WTC11 (cell line): ENCODE measurements around the gene JADE2. TPM values are rescaled to one million over a fixed set of nuclear protein-coding genes. Genes with fewer than 3 reads are reported as not detected.
A peak's percentile ranks its signal among the peaks of the same experiment; 100 is the strongest.

ENCODE experiments used
- ATAC-seq: fragments of 200-7000 bp; cut with Tn5 transposase; 2 replicates; pipeline ENCODE4 v1.10.0; 2021; ENCODE audit warnings: mild to moderate bottlenecking, moderate library complexity
- CTCF ChIA-PET: fragments of 300-600 bp; sonication (Branson Sonifier 250); formaldehyde crosslinking; loops from one replicate; lab custom pipeline; 2021; ENCODE audit warnings: antibody characterized with exemption; lab: Charles Lee
- POLR2A ChIA-PET: fragments of 350-600 bp; sonication (Branson Sonifier 250); formaldehyde crosslinking; loops from one replicate; lab custom pipeline; 2021; ENCODE audit warnings: antibody characterized with exemption; lab: Charles Lee
- DNase-seq: peaks from one replicate; pipeline ENCODE4 v3.0.0; 2021; ENCODE audit warnings: low spot score
- H3K27ac Mint-ChIP-seq: 2 replicates; pipeline ENCODE4 v1.8.0; 2021; ENCODE audit warnings: mixed read lengths
- H3K27me3 Mint-ChIP-seq: 2 replicates; pipeline ENCODE4 v1.8.0; 2021; ENCODE audit warnings: low read depth, mild to moderate bottlenecking, moderate library complexity, mixed read lengths
- H3K36me3 Mint-ChIP-seq: 2 replicates; pipeline ENCODE4 v1.8.0; 2021; ENCODE audit warnings: mixed read lengths
- H3K4me1 Mint-ChIP-seq: 2 replicates; pipeline ENCODE4 v1.8.0; 2022; ENCODE audit warnings: mixed read lengths
- H3K4me3 Mint-ChIP-seq: 2 replicates; pipeline ENCODE4 v1.8.0; 2021; ENCODE audit warnings: mild to moderate bottlenecking, moderate library complexity, mixed read lengths
- H3K9me3 Mint-ChIP-seq: 2 replicates; pipeline ENCODE4 v1.8.0; 2021; ENCODE audit warnings: mixed read lengths
- CREB1 ChIP-seq: sonication (generic); formaldehyde crosslinking; IDR thresholded peaks from 2 replicates; pipeline ENCODE4 v1.8.0; 2023; ENCODE audit warnings: mild to moderate bottlenecking, missing genetic modification reagents
- FOXP1 ChIP-seq: sonication (generic); formaldehyde crosslinking; IDR thresholded peaks from 2 replicates; pipeline ENCODE4 v1.8.0; 2022; ENCODE audit warnings: missing genetic modification reagents, mild to moderate bottlenecking, moderate library complexity, borderline replicate concordance
- HMGA2 ChIP-seq: fragments of 250-450 bp; sonication (Bioruptor Pico); IDR thresholded peaks from 2 replicates; pipeline ENCODE4 v1.4.0; 2021; ENCODE audit warnings: mild to moderate bottlenecking, moderate library complexity
- KAT7 ChIP-seq: sonication (generic); formaldehyde crosslinking; IDR thresholded peaks from 2 replicates; pipeline ENCODE4 v1.8.1; 2023; ENCODE audit warnings: missing genetic modification reagents, mild to moderate bottlenecking, borderline replicate concordance
- PRRX2 ChIP-seq: fragments of 250-450 bp; sonication (Bioruptor Pico); IDR thresholded peaks from 2 replicates; pipeline ENCODE4 v1.8.0; 2021; ENCODE audit warnings: mild to moderate bottlenecking
- SMAD3 ChIP-seq: sonication (generic); formaldehyde crosslinking; IDR thresholded peaks from 2 replicates; pipeline ENCODE4 v1.8.0; 2022; ENCODE audit warnings: missing genetic modification reagents, mild to moderate bottlenecking, borderline replicate concordance
- SMAD4 ChIP-seq: sonication (generic); formaldehyde crosslinking; IDR thresholded peaks from 2 replicates; pipeline ENCODE4 v1.8.0; 2022; ENCODE audit warnings: mild to moderate bottlenecking, missing genetic modification reagents
- ZNF396 ChIP-seq: fragments of 250-450 bp; sonication (Bioruptor Pico); IDR thresholded peaks from 2 replicates; pipeline ENCODE4 v1.8.0; 2021; ENCODE audit warnings: mild to moderate bottlenecking, moderate library complexity, borderline replicate concordance
- total RNA-seq: library from RNA; stranded (reverse); gene quantifications from 3 replicates; pipeline ENCODE4 v1.2.3, GENCODE V29; 2021
- TF ChIP-seq, protein P1 (sequence below): sonication (generic); formaldehyde crosslinking; conservative IDR thresholded peaks from 2 replicates; pipeline ENCODE4 v1.8.1; 2023; ENCODE audit warnings: mild to moderate bottlenecking, low read depth, missing genetic modification reagents, moderate library complexity
- TF ChIP-seq, protein P2 (sequence below): sonication (generic); formaldehyde crosslinking; IDR thresholded peaks from 2 replicates; pipeline ENCODE4 v1.8.0; 2022; ENCODE audit warnings: mild to moderate bottlenecking, missing genetic modification reagents
- TF ChIP-seq, protein P3 (sequence below): sonication (generic); formaldehyde crosslinking; conservative IDR thresholded peaks from 2 replicates; pipeline ENCODE4 v1.8.1; 2022; ENCODE audit warnings: mild to moderate bottlenecking, missing genetic modification reagents
- TF ChIP-seq, protein P4 (sequence below): sonication (generic); formaldehyde crosslinking; IDR thresholded peaks from 2 replicates; pipeline ENCODE4 v1.8.1; 2022; ENCODE audit warnings: low read depth, missing genetic modification reagents, borderline replicate concordance
- TF ChIP-seq, protein P5 (sequence below): sonication (generic); formaldehyde crosslinking; IDR thresholded peaks from 2 replicates; pipeline ENCODE4 v1.8.0; 2022; ENCODE audit warnings: mild to moderate bottlenecking, missing genetic modification reagents
- TF ChIP-seq, protein P6 (sequence below): sonication (generic); formaldehyde crosslinking; IDR thresholded peaks from 2 replicates; pipeline ENCODE4 v1.8.1; 2023; ENCODE audit warnings: mild to moderate bottlenecking, missing genetic modification reagents, moderate library complexity
- TF ChIP-seq, protein P7 (sequence below): sonication (generic); formaldehyde crosslinking; IDR thresholded peaks from 2 replicates; pipeline ENCODE4 v1.8.0; 2022; ENCODE audit warnings: mild to moderate bottlenecking, missing genetic modification reagents
- TF ChIP-seq, protein P8 (sequence below): sonication (generic); formaldehyde crosslinking; IDR thresholded peaks from 2 replicates; pipeline ENCODE4 v1.8.1; 2023; ENCODE audit warnings: mild to moderate bottlenecking, missing genetic modification reagents

The JADE2 gene
- total RNA-seq, 1 experiment from 2014 or later = 40.8 TPM

DNA sequence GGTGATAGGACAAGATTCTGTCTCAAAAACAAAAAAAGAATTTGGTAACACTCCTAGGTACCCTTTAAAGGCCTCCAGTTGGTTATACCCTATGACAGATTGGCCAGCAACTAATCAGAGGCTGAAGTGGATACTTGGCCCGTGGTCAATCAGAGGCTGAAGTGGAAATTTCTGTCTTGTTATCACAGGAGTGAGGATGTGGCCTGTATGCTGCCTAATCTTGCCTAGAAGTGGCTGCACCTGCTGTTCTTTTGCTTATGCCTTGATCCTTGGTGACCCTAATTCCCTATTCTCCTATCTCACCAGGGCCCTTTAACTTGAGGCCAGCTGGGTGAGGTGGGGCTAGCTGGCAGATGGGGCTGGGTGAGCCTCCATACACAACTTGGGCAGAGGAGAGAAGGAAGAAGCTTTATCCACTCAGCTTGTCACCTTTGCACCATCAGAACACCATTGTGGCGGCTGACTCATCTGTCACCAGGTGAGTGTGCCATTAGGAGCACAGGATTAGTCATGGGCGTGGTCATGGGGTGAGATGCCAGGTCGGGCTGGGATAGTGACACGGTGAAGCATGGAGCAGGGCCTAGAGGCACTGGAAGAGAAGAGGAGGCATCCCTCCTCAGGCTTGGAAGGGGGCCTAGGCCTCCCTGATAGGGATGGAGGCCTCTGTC lies 65.7 kb downstream of the JADE2 start:
- Mint-ChIP-seq H3K4me3 (no peak overlapping the region), H3K27ac (no peak overlapping the region), H3K27me3 (no peaks in the 10 kb centered on the region), H3K4me1 (peaks cover 44% of the 10 kb centered on the region), H3K36me3 (no peaks in the 10 kb centered on the region), H3K9me3 (no peaks in the 10 kb centered on the region)
- DNase-seq = no peak
- CTCF ChIA-PET = interaction anchor here (1.0 kb wide), 1 partner anchor 7 kb away, joined by 3 read pairs; no protein-coding TSS in a partner anchor
- POLR2A ChIA-PET = interaction anchor here (1.6 kb wide), 1 partner anchor 219 kb away, joined by 6 read pairs; no protein-coding TSS in a partner anchor
- no peak for TF ChIP-seq SMAD3 (CRISPR knock-in tag)
- TF ChIP-seq, protein P1, sequence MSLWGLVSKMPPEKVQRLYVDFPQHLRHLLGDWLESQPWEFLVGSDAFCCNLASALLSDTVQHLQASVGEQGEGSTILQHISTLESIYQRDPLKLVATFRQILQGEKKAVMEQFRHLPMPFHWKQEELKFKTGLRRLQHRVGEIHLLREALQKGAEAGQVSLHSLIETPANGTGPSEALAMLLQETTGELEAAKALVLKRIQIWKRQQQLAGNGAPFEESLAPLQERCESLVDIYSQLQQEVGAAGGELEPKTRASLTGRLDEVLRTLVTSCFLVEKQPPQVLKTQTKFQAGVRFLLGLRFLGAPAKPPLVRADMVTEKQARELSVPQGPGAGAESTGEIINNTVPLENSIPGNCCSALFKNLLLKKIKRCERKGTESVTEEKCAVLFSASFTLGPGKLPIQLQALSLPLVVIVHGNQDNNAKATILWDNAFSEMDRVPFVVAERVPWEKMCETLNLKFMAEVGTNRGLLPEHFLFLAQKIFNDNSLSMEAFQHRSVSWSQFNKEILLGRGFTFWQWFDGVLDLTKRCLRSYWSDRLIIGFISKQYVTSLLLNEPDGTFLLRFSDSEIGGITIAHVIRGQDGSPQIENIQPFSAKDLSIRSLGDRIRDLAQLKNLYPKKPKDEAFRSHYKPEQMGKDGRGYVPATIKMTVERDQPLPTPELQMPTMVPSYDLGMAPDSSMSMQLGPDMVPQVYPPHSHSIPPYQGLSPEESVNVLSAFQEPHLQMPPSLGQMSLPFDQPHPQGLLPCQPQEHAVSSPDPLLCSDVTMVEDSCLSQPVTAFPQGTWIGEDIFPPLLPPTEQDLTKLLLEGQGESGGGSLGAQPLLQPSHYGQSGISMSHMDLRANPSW = no peak
- TF ChIP-seq, protein P2, sequence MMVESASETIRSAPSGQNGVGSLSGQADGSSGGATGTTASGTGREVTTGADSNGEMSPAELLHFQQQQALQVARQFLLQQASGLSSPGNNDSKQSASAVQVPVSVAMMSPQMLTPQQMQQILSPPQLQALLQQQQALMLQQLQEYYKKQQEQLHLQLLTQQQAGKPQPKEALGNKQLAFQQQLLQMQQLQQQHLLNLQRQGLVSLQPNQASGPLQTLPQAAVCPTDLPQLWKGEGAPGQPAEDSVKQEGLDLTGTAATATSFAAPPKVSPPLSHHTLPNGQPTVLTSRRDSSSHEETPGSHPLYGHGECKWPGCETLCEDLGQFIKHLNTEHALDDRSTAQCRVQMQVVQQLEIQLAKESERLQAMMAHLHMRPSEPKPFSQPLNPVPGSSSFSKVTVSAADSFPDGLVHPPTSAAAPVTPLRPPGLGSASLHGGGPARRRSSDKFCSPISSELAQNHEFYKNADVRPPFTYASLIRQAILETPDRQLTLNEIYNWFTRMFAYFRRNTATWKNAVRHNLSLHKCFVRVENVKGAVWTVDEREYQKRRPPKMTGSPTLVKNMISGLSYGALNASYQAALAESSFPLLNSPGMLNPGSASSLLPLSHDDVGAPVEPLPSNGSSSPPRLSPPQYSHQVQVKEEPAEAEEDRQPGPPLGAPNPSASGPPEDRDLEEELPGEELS = no peak
- TF ChIP-seq PRRX2 (CRISPR knock-in tag) = no peak
- no peak for TF ChIP-seq ZNF396 (CRISPR knock-in tag)
- no peak for TF ChIP-seq HMGA2 (CRISPR knock-in tag)
- TF ChIP-seq, protein P3, sequence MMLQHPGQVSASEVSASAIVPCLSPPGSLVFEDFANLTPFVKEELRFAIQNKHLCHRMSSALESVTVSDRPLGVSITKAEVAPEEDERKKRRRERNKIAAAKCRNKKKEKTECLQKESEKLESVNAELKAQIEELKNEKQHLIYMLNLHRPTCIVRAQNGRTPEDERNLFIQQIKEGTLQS = no peak
- TF ChIP-seq, protein P4, sequence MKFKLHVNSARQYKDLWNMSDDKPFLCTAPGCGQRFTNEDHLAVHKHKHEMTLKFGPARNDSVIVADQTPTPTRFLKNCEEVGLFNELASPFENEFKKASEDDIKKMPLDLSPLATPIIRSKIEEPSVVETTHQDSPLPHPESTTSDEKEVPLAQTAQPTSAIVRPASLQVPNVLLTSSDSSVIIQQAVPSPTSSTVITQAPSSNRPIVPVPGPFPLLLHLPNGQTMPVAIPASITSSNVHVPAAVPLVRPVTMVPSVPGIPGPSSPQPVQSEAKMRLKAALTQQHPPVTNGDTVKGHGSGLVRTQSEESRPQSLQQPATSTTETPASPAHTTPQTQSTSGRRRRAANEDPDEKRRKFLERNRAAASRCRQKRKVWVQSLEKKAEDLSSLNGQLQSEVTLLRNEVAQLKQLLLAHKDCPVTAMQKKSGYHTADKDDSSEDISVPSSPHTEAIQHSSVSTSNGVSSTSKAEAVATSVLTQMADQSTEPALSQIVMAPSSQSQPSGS (CRISPR knock-in tag) = no peak
- no peak for TF ChIP-seq CREB1 (CRISPR knock-in tag)
- TF ChIP-seq, protein P5, sequence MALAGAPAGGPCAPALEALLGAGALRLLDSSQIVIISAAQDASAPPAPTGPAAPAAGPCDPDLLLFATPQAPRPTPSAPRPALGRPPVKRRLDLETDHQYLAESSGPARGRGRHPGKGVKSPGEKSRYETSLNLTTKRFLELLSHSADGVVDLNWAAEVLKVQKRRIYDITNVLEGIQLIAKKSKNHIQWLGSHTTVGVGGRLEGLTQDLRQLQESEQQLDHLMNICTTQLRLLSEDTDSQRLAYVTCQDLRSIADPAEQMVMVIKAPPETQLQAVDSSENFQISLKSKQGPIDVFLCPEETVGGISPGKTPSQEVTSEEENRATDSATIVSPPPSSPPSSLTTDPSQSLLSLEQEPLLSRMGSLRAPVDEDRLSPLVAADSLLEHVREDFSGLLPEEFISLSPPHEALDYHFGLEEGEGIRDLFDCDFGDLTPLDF (CRISPR knock-in tag) = no peak
- no peak for TF ChIP-seq FOXP1
- TF ChIP-seq, protein P6, sequence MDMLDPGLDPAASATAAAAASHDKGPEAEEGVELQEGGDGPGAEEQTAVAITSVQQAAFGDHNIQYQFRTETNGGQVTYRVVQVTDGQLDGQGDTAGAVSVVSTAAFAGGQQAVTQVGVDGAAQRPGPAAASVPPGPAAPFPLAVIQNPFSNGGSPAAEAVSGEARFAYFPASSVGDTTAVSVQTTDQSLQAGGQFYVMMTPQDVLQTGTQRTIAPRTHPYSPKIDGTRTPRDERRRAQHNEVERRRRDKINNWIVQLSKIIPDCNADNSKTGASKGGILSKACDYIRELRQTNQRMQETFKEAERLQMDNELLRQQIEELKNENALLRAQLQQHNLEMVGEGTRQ (CRISPR knock-in tag) = no peak
- no peak for ATAC-seq

DNA sequence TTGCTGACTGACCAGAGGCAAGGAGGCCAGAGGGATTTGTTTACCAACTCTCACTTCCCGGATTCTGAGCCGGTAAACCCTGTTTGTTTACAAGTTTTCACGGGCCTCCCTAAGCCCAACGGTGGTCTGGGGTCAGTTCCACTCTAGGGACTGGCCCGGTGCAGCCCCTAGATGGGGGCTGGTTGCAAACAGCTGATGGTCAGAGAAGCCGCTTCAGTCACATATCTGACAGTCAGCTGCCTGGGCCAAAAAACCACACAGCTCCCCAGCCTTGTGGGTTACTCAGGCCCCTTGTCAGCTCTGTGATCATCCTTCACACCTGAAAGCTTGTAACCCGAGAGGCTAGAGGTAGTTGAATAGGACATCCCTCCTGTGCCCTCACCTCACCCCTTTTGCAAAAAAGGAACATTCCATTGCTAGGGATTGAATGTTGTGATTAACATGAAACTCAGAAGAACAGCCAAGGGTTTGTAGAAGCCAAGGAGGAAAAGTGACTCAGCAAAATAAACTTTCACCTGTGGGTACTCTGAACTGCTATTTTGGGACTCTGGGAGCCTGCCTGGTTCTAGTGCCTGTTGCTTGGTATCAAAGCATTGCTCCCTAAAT lies 66.8 kb downstream of the JADE2 start:
- Mint-ChIP-seq H3K27ac (peak overlapping the region; percentile 94), H3K36me3 (no peaks in the 10 kb centered on the region), H3K9me3 (no peaks in the 10 kb centered on the region), H3K4me1 (peaks cover 38% of the 10 kb centered on the region), H3K4me3 (peak overlapping the region; percentile 52), H3K27me3 (no peaks in the 10 kb centered on the region)
- ATAC-seq (peak; percentile 97), DNase-seq (peak; percentile 56)
- ChIA-PET POLR2A (interaction anchor here (0.6 to 1.6 kb wide), 4 partner anchors 34 to 220 kb away, joined by 3 to 7 read pairs (median 4); partner anchors contain the start of gene SEC24A), CTCF (interaction anchor here (0.9 to 1.7 kb wide), 8 partner anchors 8 to 553 kb away, joined by 3 to 8 read pairs (median 4); partner anchors contain the start of gene PCBD2)
- TF ChIP-seq, protein P2 = no peak
- TF ChIP-seq, protein P3 = no peak
- TF ChIP-seq KAT7 (no peak), SMAD4 (CRISPR knock-in tag) (no peak)
- TF ChIP-seq, protein P7, sequence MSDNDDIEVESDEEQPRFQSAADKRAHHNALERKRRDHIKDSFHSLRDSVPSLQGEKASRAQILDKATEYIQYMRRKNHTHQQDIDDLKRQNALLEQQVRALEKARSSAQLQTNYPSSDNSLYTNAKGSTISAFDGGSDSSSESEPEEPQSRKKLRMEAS (CRISPR knock-in tag) = 0 out of 2 replicates have a peak, but pooled peaks have one; percentile 23
- TF ChIP-seq, protein P8, sequence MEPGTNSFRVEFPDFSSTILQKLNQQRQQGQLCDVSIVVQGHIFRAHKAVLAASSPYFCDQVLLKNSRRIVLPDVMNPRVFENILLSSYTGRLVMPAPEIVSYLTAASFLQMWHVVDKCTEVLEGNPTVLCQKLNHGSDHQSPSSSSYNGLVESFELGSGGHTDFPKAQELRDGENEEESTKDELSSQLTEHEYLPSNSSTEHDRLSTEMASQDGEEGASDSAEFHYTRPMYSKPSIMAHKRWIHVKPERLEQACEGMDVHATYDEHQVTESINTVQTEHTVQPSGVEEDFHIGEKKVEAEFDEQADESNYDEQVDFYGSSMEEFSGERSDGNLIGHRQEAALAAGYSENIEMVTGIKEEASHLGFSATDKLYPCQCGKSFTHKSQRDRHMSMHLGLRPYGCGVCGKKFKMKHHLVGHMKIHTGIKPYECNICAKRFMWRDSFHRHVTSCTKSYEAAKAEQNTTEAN (CRISPR knock-in tag) = no peak
